Retina (tissue), 1 donor: Measurements from ENCODE around the gene BMX.

Experiments
- DNase-seq: peaks from one replicate; pipeline ENCODE4 v3.0.0-alpha.2; 2016

Gene BMX

DNA sequence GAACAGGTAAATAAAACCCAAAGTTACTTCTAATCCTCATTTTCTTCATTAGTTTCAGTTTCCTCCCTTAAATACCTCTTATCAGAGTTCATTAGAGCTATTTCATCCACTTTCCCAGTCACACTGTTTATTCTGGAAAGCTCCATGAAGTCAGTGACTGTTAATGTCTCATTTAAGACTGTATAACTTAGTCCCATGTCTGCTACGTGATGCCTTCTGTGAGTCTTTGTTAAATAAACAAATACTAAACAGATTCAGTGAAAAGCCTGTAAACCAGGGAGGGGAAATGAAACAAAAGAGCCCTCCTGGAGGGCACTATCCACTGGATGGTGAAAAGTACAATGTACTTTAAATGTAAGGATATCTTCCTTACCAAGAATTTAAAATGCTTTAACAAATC, 75.4 kb downstream of the BMX start:
- no peak for DNase-seq

DNA sequence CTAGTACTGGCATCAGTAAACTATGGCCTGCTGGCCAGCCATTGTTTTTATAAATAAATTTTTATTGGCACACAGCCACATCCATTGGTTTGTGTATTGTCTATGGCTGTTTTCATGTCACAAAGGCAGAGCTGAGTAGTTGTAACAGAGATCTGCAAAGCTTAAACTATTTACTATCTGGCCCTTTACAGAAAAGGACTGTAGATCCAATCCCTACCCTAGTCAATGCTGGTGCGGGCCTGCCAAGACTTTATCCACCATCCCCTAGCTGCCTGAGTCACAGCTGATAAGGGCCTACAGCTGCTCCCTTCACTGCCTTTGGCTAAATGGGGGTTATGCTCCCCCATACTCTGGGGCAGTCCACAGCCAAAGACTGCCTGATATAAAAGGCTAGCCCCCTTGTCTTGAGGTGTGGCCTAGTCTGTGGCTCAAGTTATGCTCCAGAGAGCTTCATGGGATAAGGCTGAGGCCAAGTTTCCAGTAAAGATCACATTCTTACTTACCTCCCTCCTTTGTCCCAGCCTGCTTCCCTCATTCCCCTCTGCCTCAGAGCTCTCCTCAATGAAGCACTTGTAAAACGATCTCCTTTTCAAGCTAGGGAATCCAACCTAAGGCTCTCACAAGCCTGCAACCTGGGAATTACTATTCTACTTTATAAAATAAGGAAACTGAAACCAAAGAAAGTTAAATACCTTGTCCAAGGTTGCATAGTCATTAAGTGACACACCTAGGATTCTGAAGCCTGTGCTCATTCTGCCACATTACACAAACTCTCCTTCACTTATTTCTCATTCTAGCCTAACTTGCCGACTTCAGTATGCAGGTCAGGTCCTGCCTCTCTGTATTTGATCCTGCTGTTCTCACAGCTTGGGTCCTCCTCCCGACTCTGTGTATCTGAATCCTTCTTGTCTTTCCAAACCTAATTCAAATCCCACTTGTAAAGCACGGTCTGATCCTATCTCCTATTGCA, 79.5 kb downstream of the BMX start:
- no peak for DNase-seq

DNA sequence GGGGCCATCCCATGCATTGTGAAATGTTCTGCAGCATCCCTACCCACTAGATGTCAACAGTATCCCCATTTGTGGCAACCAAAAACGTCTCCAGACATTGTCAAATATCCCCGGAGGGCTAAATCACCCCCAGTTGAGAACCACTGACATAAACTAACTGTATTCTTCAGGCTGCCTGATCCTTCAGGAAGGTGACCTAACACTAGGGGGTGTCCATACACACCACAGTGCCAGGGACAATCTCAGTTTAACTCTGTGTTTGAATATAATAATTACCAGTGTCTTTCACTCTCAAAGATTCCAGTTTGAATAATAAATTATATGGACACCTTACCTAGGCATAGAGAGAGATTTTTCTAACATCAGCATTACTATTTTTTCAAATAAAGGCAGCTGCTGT, 93.8 kb downstream of the BMX start:
- DNase-seq: no peak

DNA sequence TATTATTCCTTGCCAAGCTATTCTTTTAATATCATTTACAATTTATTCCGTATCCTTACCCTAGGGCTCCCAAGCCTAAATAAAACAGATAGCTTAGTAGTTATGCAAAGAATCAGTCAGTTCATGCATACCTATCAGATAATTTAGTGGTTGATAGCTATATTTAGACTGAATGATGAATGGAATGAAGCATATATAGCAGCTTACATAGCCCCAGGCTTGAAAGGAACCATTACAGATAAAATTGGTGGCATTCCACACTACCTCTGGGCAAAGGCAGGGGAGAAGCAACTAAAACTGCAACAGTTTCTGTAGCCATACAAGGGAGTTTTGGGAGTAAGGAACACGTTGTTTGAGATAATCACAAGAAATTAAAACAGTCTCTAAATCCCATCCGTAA, 97.4 kb downstream of the BMX start:
- no peak for DNase-seq

DNA sequence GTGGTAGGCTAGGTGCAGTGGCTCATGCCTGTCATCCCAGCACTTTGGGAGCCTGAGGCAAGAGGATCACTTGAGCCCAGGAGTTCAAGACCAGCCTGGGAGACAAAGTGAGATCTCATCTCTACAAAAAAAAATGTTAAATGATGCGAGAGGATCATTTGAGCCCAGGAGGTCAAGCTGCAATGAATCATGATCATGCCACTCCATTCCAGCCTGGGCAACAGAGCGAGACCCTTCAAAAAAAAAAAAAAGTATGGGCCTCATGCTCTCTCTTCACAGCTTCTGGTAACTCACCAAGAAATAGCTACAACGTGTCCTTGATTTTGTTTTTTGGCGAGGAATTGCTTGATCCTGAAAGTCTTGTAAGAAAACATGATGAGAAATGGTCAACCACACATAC, 98.9 kb downstream of the BMX start:
- no peak for DNase-seq

DNA sequence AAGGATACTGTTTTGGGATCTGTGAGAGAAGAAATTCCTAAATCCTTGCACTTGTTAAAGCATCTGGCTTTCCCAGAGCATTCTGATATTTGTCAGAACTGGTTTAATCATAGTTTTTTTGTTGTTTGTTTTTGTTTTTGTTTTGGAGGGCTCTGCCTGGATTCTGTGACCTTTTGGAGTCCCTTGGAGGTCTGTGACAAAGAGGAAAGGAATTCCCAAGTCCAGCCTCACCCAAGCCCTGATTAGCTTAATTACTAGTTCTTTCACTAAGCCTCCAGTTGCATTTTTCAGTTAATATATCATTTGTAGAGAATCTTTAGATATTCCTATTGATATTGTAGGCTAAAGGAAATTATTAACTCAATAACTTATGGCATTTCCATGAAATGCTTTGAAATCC, 99.4 kb downstream of the BMX start:
- no peak for DNase-seq

DNA sequence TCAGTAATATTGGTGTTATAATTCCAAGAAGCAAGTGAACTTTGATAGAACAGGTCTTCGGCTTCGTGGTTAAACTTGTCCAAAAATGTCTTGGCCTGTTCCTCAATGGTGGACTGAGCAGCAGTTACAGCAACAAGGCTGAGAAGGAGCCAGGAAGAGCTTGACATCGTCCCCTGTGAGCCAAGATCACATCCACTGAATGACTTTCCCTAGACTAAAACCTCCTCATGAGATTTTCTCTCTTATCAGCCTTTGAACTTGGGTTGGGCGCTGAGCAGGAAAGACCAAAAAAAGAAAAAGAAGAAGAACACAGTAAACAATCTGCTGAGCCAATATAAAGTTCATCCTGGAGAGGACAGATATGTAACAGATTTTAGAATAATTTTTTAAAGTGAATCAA, 100.1 kb downstream of the BMX start, which contains the start of gene ACE2:
TSS of gene ACE2 (minus strand) at position 216 of the 400 bp plus-strand sequence. CDS start at position 167, 49 bp downstream.
- no peak for DNase-seq

DNA sequence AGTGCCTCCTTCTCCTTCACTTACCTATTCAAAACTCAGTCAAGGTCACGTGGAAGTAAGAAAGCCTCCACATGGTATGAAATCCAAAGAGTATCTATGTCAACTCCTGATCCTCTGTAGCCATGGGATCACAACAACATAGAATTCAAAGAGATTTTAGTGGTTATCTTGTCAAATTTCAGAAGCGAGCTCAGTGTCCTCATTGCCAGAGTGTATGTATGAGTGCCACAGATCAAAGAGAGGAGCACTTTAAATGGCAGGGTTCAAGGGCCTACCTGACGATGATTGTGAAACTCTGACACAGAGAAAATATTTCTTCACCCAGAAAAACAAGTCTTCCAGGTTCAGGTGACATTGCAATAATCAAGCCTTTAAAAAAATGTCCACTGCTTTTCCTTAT, 101.3 kb downstream of the BMX start:
- no peak for DNase-seq

DNA sequence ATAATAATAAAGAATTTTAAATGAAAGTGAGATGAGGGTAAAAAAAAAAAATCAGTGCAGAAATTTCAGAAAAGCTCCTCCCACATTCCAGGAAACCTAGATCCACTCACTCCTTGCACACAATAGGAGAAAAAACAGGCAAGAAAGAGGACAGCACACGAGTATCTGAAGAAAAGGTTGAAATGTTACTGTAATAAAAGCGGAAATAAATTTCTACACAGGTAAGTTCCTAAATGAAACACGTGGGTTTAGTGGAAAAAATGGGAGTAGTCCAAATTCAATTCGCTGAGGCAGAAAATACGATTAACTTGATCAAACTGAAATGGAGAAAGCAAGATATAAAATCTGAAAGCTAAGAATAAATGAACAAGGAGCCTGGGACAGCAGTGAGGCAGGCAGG, 102.2 kb downstream of the BMX start:
- DNase-seq: no peak

DNA sequence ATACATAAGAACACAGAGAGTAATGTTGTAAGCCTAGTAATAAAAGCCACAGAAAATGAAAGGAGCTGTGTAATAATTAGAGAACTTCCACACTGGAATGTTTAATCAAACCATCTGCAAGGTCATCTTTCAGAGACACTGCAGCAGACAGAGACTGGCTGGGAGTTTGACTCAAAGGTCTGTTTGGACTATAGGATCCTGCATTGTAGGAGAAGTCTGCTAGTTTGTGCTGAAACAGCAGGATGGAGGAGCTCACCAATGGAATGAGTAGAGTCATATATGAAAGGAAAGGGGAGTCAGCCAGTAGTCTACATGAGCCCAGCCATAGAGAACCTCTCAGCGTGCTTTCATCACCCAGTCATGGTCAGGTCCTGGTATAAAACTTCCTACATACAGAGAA, 104.6 kb downstream of the BMX start:
- no peak for DNase-seq
